ENCODE results near the gene INTS1. TPM values are rescaled to one million over a fixed set of nuclear protein-coding genes. Genes with fewer than 3 reads are reported as not detected.

INTS1 gene
- total and polyA plus RNA-seq, 2 donors (not counting 1 experiment from before 2014, with no cell fraction given), result 128 to 160 TPM

DNA sequence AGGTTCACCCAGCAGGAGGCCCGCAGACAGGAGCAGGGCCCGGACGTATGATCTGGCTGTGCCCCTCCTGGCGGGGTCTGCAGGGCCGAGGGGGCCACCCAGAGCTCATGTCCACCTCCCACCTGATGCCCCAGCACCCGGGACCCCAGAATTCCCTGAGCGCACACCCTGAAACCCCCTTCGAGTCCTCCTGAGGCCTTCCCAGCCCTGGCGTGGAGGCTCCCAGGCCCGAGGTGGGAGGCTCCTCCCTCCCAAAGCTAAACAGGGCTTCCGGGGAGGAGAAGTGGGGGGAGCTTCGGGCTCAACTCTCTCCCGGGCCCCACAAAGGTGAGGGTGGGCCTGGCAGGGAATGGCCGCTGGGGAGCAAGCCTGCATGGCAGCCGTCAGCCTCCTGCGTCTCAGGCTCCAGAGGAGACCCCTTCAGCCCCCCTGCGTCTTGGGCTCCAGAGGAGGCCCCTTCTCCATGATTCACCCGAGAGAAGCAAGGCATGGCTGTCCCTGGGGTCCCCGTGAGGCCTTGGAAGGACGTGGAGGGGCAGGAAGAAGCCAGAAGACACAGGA lies 75.2 kb downstream of the INTS1 start:
- WGBS (ENCODE audit: insufficient coverage), result 82% methylated on average over 15 of the region's 20 CpGs
- DNase-seq, result no peak
- H3K27me3 ChIP-seq (replicated peaks in 1 of 4; ENCODE audit: control extremely low read depth in 1 of 4, control insufficient read depth in 3 of 4, insufficient read depth in 4 of 4, low read length in 3 of 4), result peaks cover 0 to 22% (median 3%) of the 10 kb centered on the region in 4 experiments
- CTCF ChIA-PET, result no interaction called here
- Mint-ChIP-seq H3K27me3 (peaks cover 17% of the 10 kb centered on the region), H3K4me3 (no peak overlapping the region), H3K4me1 (peaks cover 4% of the 10 kb centered on the region), H3K9me3 (ENCODE audit: insufficient read depth) (no peaks in the 10 kb centered on the region), H3K27ac (no peak overlapping the region)
- intact Hi-C loops (cut with micrococcal nuclease), result no loop called here
- H4K20me1 ChIP-seq (ENCODE audit: control insufficient read depth, insufficient read depth, low read length, poor library complexity, severe bottlenecking), result no peaks in the 10 kb centered on the region
- no peak overlapping the region for H3K9ac ChIP-seq (ENCODE audit: low read length)
- no peak overlapping the region for H3K4me3 ChIP-seq (ENCODE audit: control extremely low read depth in 1 of 5, extremely low read depth in 1 of 5, insufficient read depth in 1 of 5, low read depth in 2 of 5, low read length in 4 of 5)
- no peaks in the 10 kb centered on the region for H3K36me3 ChIP-seq (replicated peaks in 1 of 2; ENCODE audit: control extremely low read depth in 1 of 2, control insufficient read depth in 1 of 2, extremely low read depth in 1 of 2, insufficient read depth in 2 of 2, low read length in 1 of 2)
- TF ChIP-seq, protein P1, sequence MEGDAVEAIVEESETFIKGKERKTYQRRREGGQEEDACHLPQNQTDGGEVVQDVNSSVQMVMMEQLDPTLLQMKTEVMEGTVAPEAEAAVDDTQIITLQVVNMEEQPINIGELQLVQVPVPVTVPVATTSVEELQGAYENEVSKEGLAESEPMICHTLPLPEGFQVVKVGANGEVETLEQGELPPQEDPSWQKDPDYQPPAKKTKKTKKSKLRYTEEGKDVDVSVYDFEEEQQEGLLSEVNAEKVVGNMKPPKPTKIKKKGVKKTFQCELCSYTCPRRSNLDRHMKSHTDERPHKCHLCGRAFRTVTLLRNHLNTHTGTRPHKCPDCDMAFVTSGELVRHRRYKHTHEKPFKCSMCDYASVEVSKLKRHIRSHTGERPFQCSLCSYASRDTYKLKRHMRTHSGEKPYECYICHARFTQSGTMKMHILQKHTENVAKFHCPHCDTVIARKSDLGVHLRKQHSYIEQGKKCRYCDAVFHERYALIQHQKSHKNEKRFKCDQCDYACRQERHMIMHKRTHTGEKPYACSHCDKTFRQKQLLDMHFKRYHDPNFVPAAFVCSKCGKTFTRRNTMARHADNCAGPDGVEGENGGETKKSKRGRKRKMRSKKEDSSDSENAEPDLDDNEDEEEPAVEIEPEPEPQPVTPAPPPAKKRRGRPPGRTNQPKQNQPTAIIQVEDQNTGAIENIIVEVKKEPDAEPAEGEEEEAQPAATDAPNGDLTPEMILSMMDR (IDR thresholded peaks at IDR 0.05), result no peak
- TF ChIP-seq EZH2 (IDR thresholded peaks at IDR 0.05; ENCODE audit: borderline replicate concordance, insufficient read depth, low read depth, low read length, poor library complexity, severe bottlenecking), result no peak
- H2AFZ ChIP-seq (ENCODE audit: insufficient read depth, low read depth, low read length, poor library complexity, severe bottlenecking), result no peak overlapping the region
- H3K9me3 ChIP-seq (ENCODE audit: control extremely low read depth in 1 of 3, control insufficient read depth in 2 of 3, insufficient read depth in 1 of 3, low read length in 2 of 3), result peaks cover 0 to 14% (median 0%) of the 10 kb centered on the region in 3 donors
- H3K79me2 ChIP-seq (ENCODE audit: control insufficient read depth, insufficient read depth, low read length), result no peaks in the 10 kb centered on the region
- ATAC-seq (ENCODE audit: low read depth), result no peak
- peaks cover 0 to 8% of the 10 kb centered on the region in 2 donors for H3K4me1 ChIP-seq (ENCODE audit: control insufficient read depth in 2 of 2, insufficient read depth in 2 of 2, low read length in 2 of 2)
- H3K27ac ChIP-seq (ENCODE audit: low read length in 2 of 2), result no peak overlapping the region
- no peak overlapping the region for H3K4me2 ChIP-seq (replicated peaks; ENCODE audit: low read depth, low read length, poor library complexity, severe bottlenecking)
- POLR2A ChIA-PET, result no interaction called here

DNA sequence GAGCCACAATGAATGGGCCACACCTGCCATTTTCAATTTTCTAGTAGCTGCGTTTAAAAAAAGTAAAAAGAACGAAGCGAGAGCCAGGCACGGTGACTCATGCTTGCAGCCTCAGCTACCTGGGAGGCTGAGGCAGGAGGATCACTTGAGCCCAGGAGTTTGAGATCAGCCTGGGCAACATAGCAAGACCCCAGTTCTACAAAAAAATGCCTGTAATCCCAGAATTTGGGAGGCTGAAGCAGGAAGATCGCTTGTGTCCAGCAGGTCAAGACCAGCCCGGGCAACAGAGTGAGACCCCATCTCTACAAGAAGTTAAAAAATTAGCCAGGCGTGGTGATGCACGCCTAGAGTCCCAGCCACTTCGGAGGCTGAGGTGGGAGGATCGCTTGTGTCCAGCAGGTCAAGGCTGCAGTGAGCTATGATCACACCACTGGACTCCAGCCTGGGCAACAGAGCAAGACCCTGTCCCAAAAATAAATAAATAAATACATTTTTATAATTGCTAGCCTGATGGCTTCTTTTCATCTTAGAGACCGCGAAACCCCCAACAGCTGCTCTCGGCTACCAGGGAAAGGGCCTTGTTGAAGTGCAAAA lies 77.0 kb downstream of the INTS1 start:
- TF ChIP-seq, protein P1 (IDR thresholded peaks at IDR 0.05), result no peak
- no peak for TF ChIP-seq EZH2 (IDR thresholded peaks at IDR 0.05; ENCODE audit: borderline replicate concordance, insufficient read depth, low read depth, low read length, poor library complexity, severe bottlenecking)
- Histone ChIP-seq H4K20me1 (ENCODE audit: control insufficient read depth, insufficient read depth, low read length, poor library complexity, severe bottlenecking) (no peaks in the 10 kb centered on the region), H2AFZ (ENCODE audit: insufficient read depth, low read depth, low read length, poor library complexity, severe bottlenecking) (no peak overlapping the region), H3K27ac (ENCODE audit: low read length in 2 of 2) (no peak overlapping the region), H3K4me3 (ENCODE audit: control extremely low read depth in 1 of 5, extremely low read depth in 1 of 5, insufficient read depth in 1 of 5, low read depth in 2 of 5, low read length in 4 of 5) (no peak overlapping the region), H3K9me3 (ENCODE audit: control extremely low read depth in 1 of 3, control insufficient read depth in 2 of 3, insufficient read depth in 1 of 3, low read length in 2 of 3) (peaks cover 0 to 9% (median 0%) of the 10 kb centered on the region in 3 donors), H3K9ac (ENCODE audit: low read length) (no peak overlapping the region), H3K27me3 (replicated peaks in 1 of 4; ENCODE audit: control extremely low read depth in 1 of 4, control insufficient read depth in 3 of 4, insufficient read depth in 4 of 4, low read length in 3 of 4) (peaks cover 0 to 11% (median 1%) of the 10 kb centered on the region in 4 experiments), H3K79me2 (ENCODE audit: control insufficient read depth, insufficient read depth, low read length) (no peaks in the 10 kb centered on the region), H3K4me2 (replicated peaks; ENCODE audit: low read depth, low read length, poor library complexity, severe bottlenecking) (no peak overlapping the region), H3K36me3 (replicated peaks in 1 of 2; ENCODE audit: control extremely low read depth in 1 of 2, control insufficient read depth in 1 of 2, extremely low read depth in 1 of 2, insufficient read depth in 2 of 2, low read length in 1 of 2) (no peaks in the 10 kb centered on the region), H3K4me1 (ENCODE audit: control insufficient read depth in 2 of 2, insufficient read depth in 2 of 2, low read length in 2 of 2) (peaks cover 0 to 2% of the 10 kb centered on the region in 2 donors)
- WGBS (ENCODE audit: insufficient coverage), result 88% methylated on average over 11 of the region's 13 CpGs
- ATAC-seq (ENCODE audit: low read depth) (no peak), DNase-seq (no peak)
- peaks cover 21% of the 10 kb centered on the region for H3K27me3 Mint-ChIP-seq
- H3K4me1 Mint-ChIP-seq, result no peaks in the 10 kb centered on the region
- CTCF ChIA-PET, result no interaction called here
- POLR2A ChIA-PET, result no interaction called here
- intact Hi-C loops (cut with micrococcal nuclease), result no loop called here
- no peak overlapping the region for H3K4me3 Mint-ChIP-seq
- no peak overlapping the region for H3K27ac Mint-ChIP-seq
- H3K9me3 Mint-ChIP-seq (ENCODE audit: insufficient read depth), result no peaks in the 10 kb centered on the region

Data from B cell (primary cell).